GM12865 (cell line): Measurements from ENCODE around the gene IL13.

Experiments used
- DNase-seq: peaks from one replicate; pipeline ENCODE4 v3.0.0; 2010; ENCODE audit warnings: low read depth
- H3K4me3 ChIP-seq: 2 replicates; pipeline ENCODE4 v1.5.1; 2011; ENCODE audit warnings: mild to moderate bottlenecking, low read depth, low read length, control low read depth
- TF ChIP-seq, protein P1 (sequence below): IDR thresholded peaks from 2 replicates; pipeline ENCODE4 v1.5.1; 2011; ENCODE audit warnings: low read length, control low read depth, low read depth, inconsistent platforms; ENCODE audit not compliant: insufficient read depth; ENCODE audit errors: missing control alignments

Gene IL13

DNA sequence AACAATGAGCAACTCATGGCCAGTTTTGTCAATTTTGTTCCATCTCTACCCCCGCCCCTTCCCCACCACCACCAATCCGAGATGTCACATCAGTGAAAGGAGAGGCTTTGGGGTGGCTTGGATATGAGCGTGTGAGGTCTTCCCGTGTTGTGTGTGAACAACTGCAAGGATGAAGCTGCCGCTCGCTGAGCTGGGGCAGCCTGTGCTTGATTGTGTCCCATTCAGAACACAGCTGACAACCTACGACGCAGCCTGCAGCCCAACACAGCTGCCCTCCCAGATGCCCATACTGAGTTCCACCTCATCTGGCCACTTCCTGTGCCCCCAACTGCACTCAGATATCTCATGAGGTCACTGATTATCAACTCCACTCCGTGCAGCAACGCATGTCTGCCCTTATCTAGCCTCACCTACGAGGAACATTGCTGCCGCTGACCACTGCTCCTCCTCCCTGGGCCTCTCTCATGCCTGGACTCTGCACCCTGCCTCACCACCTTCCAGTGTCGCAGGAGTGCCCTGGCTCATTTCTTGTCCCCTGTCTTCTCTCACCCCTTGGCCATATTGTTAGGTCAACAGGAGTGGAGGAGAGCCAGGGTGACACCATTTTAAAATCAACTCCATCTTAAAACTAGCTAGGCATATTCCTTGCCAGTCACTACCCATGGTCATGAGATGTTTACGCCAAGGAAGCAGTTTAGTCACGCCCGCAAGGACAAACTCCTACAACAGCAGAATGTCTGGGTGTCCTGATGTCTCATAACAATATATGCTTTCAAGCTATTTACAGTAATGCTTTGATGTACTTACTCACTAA, 8.5 kb downstream of the IL13 start:
- no peak overlapping the region for H3K4me3 ChIP-seq
- TF ChIP-seq, protein P1, sequence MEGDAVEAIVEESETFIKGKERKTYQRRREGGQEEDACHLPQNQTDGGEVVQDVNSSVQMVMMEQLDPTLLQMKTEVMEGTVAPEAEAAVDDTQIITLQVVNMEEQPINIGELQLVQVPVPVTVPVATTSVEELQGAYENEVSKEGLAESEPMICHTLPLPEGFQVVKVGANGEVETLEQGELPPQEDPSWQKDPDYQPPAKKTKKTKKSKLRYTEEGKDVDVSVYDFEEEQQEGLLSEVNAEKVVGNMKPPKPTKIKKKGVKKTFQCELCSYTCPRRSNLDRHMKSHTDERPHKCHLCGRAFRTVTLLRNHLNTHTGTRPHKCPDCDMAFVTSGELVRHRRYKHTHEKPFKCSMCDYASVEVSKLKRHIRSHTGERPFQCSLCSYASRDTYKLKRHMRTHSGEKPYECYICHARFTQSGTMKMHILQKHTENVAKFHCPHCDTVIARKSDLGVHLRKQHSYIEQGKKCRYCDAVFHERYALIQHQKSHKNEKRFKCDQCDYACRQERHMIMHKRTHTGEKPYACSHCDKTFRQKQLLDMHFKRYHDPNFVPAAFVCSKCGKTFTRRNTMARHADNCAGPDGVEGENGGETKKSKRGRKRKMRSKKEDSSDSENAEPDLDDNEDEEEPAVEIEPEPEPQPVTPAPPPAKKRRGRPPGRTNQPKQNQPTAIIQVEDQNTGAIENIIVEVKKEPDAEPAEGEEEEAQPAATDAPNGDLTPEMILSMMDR = no peak
- no peak for DNase-seq

DNA sequence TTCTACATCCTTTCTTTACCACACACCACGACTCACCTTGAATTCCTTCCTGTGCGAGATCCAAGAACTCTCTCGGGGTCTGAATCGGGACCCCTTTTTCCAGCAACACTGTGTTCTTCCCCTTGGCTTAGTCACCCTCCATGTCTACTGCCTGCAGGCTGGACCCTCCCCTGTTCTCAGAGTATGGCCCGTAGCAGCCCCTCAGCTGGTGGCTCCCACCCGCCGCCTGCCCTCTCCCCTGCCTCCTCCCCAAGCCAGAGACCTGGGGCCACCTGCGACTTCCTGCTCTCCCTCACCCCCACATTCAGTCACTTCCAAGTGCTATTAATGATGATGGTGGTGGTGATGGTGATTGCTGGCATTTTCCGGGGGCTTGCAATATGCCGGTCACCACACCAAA, 9.3 kb downstream of the IL13 start:
- no peak for DNase-seq
- TF ChIP-seq, protein P1 = no peak
- H3K4me3 ChIP-seq = no peak overlapping the region

DNA sequence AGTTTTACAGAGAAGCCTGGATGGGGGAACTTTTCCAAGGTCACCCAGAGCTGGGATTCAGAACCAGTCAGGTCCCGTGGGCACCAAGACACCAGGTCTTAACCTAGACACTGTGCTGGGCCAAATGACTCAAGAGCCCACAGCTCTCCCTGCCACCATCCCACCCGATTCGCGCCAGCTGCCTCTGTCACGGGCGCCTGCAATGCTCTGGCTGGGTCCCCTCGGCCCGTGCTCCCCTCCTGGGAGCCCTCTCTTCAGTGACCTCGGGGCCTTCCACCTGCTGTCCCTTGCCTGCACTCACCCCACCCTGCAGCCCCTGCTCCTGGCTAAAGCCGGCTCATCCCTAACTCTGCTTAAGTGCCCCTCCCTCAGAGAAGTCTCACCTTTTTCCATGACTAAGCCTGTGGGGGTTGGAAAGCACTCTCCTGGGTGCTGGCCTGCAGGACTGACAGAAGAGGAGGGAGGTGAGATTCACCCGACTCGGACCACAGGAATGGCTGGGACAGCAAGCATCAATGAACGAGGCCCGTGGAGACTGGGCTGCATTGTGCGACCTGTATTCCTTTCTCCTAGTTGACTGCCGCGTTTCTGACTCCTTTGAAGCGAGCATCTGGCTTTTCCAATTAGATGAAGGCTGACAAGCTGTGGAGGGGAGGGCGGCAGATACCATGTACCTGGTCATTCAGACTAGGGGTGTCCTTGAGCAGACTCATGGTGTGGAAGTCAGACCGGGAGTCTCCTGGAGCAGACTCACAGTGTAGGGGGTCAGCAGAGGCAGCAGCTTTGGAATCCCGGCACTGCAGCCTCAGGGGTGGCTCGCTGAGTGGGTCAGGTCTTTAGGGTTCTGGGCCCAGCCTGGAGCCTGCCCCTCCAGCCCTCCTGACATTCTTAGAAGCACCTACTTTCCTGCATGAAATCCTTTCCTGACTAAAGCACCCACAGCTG, 10.1 kb downstream of the IL13 start:
- H3K4me3 ChIP-seq = no peak overlapping the region
- DNase-seq = no peak
- TF ChIP-seq, protein P1 = no peak

DNA sequence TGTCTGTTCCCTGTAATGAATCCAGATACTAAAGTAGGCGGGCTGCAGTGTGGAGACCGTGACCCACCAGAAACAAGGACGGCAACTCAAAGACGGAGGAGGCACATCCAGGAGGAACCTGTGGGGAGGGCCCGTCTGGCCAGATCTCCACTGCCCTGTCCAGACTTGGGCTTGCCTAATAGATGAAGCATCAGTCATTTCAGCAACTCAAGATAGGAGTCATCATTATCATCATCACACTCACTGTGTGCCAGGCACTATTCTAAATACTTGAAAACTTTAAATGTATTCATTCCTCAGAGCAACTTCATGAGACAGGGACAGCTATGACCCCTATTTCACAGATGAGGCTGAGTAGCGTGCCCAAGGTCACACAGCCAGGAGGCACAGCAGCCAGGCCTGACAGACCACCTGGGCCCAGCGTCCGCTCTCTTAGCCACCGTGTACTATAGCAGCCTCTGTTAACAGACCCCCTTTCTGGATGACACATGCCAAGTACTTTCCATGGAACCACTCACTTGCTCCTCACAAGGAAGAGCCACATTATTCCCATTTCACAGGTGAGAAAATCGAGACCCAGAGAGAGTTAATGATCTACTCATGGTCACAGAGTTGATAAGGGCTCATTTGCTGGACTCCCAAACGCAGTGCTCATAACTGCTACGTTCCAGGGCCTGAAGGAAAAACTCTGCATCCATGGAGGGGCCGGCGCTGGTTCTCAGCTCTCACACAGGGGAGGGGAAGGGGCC, 10.9 kb downstream of the IL13 start:
- H3K4me3 ChIP-seq = no peak overlapping the region
- TF ChIP-seq, protein P1 = no peak
- no peak for DNase-seq

DNA sequence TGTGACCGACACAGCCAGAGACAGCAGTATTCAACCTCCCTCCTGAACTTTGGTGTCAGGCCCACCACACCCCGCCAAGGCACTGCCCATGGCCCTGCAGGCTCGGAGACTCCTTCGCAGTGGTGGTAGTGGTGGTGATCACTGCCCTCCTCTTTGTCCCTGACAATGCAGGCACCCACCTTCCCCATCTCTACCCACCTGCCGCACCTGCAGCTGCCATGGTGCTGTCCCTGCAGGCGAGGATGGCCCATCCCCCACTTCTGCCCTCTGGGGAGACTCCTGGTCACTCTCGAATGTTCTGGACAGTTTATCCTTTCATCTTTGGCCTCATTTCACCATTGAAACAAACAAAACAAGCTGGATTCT, 11.5 kb downstream of the IL13 start:
- no peak overlapping the region for H3K4me3 ChIP-seq
- no peak for DNase-seq
- TF ChIP-seq, protein P1 = no peak

DNA sequence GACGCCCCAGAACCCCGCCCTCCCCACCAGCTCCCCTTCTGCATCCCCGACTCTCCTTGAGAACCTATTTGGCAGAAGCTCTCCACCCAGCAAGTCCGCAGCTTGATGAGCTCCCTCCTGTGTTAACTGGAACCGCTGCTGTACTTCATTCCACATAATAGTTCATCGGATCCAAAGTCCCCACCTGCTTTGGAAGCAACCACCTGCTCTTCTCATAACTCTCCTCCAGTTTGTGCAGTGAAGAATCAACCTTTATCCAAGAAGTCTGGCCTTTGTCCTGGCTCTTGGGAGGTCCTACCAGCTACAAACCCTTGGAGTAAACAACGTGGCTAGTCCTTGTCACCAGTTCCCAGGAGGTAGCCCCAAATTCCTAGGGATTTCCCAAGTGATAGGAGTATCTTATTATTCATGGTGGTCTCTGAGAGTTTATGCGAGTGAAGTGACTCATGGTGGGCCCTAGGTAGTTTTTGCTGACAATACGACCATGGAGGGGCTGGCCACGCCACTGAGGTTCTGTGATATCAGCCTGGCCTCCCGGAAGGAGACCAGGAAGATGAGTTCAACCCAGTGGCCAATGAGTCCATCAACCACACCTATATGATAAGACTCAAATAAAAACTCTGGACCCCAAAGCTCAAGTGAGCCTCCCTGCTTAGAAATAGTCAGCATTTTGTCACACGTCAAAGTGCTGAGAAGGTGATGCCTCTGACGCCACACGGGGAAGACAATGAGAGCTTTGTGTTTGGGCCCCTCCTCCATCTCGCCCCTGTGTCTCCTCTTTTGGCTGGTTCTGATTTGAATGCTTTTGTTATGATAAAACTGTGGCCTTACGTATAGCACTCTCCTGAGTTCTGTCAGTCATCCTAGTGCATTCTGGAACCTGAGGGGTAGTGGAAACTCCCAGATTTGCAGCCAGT, 12.3 kb downstream of the IL13 start:
- TF ChIP-seq, protein P1 = no peak
- DNase-seq = no peak
- no peak overlapping the region for H3K4me3 ChIP-seq
